HG02938 (cell line): ENCODE data around the gene BTC.
"Not testable (repeated sequence)": the region's sequence is repeated elsewhere in the genome, so short reads cannot be mapped to it uniquely, and the experiment has no call there.

Experiments
- ATAC-seq: cut with Tn5 transposase; IDR thresholded peaks from one replicate; pipeline ENCODE4 v1.9.1; 2021; ENCODE audit warnings: mild to moderate bottlenecking, moderate library complexity; ENCODE audit not compliant: unreplicated experiment

Gene BTC, protein sequence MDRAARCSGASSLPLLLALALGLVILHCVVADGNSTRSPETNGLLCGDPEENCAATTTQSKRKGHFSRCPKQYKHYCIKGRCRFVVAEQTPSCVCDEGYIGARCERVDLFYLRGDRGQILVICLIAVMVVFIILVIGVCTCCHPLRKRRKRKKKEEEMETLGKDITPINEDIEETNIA

GRCh38 chr4:74794382-74795010, at the start of gene BTC:
TSS of gene BTC (minus strand) at chr4:74794523. CDS start at chr4:74794325, 198 bp downstream.
- peak; percentile 31 for ATAC-seq

GRCh38 chr4:74840936-74841509, 46.7 kb upstream of the BTC start:
- ATAC-seq: no peak

DNA sequence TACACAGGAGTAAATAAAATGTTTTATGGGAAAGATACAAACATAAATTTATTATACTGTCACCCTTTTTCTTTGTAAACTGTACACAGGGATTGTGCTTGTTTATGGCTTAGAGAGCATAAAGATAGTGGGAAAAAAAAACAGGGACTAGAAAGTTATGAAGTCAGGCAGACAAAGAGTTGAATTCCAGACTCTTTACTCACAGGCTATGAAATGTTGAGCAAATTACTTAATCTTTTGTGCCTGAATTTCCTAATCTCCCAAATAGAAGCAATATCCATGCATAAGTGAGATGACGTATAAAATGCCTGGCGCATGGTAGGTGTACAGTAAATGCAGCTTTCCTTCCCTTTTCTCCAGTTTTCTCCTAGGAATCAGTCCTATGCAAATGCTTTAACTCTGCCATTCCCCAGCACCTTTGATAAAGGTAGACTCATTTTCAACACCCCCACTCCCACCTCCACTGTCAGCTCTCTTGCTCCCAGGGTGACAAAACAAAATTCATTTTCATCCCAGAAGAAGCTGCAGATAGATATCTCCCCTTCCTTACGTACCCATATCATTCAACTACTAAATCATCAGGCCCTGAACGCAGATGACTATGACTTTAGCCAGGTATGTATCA, 44.5 kb upstream of the BTC start:
- ATAC-seq: no peak

DNA sequence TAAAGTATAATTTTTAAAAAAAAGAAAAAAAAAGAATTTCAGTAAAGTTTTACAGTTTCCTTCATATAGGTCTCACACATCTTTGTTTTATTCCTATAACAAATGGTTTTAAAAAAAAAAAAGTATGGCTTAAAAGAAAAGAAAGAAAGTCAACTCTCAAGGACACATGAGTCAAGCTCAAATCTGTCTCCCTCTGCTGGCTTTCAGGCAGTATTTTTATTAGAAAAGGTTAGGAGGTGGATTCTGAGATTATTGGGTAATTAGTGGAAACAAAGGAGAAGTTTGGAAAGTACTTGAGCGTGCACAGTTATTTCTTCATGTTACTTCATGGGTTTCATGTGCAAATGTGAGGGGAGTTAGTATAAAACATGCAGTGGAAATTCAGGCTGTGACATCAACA, 36.6 kb upstream of the BTC start:
- ATAC-seq: no peak

GRCh38 chr4:74823194-74823593, 28.9 kb upstream of the BTC start:
- peak; percentile 88 for ATAC-seq

GRCh38 chr4:74822603-74823002, 28.3 kb upstream of the BTC start:
- ATAC-seq: no peak

GRCh38 chr4:74821541-74821940, 27.2 kb upstream of the BTC start:
- no peak for ATAC-seq

DNA sequence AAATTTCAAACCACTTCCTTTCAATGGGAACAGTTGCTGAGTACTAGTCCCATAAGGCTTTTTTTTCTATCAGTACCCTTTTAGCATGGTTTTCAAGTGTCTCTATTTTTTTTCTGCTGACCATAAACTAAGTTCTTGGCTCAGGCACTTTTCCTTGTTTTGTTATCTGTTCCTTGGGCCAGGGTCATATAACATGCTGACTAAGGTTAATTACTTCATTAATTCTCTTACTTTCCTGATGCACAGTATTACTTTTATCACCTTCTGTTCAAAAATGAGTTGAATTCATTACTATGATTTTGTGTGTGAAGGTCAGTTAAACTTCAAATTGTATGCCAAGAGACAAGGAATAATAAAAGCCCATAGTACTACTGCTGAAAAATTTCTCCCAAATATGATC, 19.7 kb upstream of the BTC start:
- no peak for ATAC-seq

GRCh38 chr4:74812056-74812455, 17.7 kb upstream of the BTC start:
- ATAC-seq: not testable (repeated sequence)

DNA sequence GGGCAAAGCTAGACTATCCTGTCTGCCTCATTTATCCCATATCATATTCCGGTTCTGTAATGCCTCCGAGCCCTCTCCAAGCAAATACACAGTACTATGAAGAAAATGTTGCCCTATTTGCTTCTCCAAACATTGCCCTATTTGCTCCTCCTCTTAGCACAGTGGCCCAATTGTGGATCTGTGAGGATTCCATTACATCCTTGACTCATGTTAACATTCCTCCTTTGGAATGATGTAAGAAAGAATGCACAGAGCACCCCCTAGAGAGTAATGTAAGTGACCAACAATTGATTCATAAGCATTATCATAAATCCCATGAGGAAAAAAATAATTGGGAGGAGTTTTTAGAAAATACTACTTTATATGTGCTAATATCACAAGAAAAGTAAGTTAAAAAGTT, 11.3 kb upstream of the BTC start:
- ATAC-seq: no peak

- ATAC-seq: no peak
These were observed 6.0 kb upstream of the BTC start for GRCh38 chr4:74800310-74800709.

- ATAC-seq: no peak
These were observed 2.3 kb upstream of the BTC start for GRCh38 chr4:74796631-74797030.

DNA sequence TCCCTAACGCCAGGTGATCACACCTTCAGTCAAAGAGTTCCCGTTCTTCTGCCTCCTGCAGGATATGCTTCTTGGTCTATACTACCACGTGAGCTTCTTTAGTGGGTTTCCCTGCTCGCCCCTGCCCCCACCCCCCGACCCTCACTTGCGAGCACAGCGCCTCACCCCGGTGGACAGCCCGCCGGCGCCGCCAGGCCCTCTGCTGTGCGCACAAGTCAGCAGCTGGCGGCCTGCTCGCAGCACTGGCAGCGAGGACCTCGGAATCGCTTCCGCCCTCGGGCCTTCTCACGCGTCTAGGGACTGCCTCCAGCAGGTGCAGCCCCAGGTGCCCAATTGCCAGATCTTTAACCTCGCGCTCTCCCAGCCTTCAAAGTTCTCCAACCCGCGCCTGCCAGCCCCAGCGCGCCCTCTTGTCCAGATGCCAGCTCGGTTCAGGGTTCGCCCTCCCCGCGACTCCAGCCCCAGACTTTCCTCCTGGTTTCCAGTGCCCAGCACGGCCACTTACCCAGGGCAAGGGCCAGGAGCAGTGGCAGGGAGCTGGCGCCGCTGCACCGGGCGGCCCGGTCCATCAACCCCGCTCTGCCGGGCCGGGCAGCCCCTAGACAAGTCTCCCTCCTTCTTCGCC, 454 bp downstream of the BTC start:
- peak; percentile 50 for ATAC-seq

- no peak for ATAC-seq
These were observed 3.7 kb downstream of the BTC start for GRCh38 chr4:74790652-74791051.

DNA sequence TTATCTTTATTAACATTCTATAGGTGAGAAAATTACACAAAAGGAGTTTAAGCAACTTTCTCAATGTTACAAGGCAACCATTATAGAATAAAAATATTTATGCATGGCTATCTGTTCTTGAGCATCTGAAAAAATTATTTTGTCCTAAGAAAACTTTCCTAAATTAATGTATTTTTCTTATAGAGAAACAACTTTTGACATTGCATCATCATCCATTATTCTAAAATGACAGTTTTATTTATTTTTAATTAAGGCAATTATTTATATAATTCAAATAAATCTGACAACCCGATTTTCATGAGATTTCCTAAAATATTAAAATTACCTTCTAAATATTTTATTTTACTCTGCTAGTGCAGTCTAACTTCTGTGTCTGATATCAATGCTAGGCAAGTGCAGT, 4.8 kb downstream of the BTC start:
- ATAC-seq: no peak

GRCh38 chr4:74777531-74777930, 16.8 kb downstream of the BTC start:
- ATAC-seq: no peak

DNA sequence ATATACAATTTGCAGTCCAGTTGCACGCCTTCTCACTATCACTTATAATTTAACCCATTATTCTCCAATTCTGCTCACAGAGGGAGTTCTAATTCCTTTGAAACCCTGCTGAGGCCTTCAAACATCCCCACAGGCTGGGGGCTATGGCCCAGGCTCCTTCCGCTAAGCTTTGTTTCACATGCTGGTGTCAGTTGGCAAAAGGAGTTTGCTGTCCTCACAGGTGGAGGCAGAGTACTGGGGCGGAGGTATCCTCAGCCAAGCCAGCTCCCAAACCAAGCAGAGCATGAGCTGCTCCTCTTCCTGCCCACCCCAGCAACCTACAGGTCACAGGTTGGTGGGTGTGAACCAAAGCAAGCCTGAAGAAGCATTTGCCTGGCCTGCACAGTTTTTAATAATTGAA, 21.5 kb downstream of the BTC start:
- no peak for ATAC-seq

DNA sequence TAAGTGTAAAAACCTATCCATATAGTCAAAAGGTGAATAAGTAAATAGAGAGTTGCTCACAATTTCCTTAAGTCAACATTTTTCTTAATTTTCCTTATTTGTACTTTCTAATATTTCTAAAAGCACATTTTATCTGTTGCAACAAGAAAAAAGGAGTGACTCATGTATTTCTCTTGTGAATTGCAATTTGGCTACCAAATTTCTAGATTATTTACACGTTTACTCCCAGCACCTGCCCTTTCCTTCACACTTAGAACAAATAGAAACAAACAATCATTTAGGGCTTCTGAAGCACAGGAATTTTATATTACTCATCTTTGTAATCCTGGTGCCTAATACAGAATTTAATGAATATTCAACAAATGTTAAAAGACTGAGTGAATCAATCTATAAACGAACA, 22.2 kb downstream of the BTC start:
- no peak for ATAC-seq

DNA sequence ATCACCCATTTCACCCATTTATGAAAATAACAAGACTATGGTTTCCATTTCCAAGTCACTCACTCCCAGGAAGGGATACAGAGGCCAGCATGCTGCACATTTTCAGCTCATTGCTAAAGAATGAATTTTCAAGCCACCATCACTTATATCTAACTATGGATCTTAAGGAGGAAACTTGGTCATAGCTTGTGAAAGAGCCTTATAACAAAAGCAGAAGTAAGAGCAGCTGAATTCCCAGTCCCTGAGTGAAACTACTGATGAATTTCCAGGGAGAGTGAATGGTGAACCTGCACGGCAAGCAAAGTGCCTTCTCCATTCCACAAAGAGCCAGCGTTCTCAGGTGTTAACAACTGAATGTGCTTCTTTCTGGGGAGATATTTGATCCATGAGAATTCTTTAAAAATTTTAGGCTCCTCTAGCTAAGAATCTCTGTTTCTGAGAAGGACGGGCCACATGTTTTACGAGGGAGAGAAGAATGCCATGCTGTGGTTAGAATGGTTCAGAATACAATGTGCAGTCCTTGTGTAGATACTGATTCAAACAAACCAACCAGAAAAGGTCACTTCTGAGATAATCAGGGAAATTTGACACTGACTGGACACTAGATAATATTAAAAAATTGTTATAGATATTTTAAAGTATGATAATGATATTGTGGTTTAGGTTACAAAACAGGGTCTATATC, 24.0 kb downstream of the BTC start:
- no peak for ATAC-seq

DNA sequence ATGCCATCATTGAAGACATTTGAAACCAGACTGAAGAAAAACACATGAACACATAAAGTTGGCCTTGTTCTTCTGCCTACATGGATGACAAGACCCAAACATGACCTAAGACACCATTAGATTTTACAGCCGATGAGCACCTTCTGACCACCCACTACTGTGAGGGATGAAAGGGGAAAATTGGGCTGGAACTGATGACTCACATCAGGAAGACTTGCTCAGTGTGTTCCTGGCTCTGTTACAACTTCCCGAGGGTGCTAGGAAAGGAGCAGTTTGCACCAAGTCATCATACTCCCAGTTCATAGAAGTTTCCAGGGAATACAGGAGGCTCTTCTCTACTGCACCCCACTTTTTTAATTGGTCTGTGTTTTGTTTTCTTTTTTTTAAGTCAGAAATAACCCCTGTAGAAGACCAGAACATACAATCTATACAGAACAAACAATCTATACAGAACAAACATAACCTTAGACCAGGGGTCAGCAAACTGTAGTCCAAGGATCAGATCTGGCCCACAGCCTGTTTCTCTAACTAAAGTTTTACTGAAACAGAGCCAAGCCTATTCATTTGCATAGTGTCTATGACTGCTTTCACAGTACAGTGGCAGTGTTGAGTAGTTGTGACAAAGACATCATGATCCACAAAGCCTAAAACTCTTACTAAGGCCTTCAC, 25.3 kb downstream of the BTC start:
- peak; percentile 72 for ATAC-seq

GRCh38 chr4:74764119-74764518, 30.2 kb downstream of the BTC start:
- no peak for ATAC-seq
